Measurements from ENCODE around the gene SPRTN. TPM values are rescaled to one million over a fixed set of nuclear protein-coding genes. Genes with fewer than 3 reads are reported as not detected.

Gene SPRTN
- total RNA-seq, 1 donor: 17.2 TPM

- no peak for DNase-seq (ENCODE audit: low read depth)
- TF ChIP-seq CTCF (IDR thresholded peaks at IDR 0.05; ENCODE audit: insufficient read depth, low read length): no peak
- H3K4me3 ChIP-seq (ENCODE audit: low read depth, low read length): no peak overlapping the region
Observed at GRCh38 chr1:231392389-231393131, 54.5 kb downstream of the SPRTN start.

GRCh38 chr1:231393668-231394067, 55.6 kb downstream of the SPRTN start:
- TF ChIP-seq CTCF (IDR thresholded peaks at IDR 0.05; ENCODE audit: insufficient read depth, low read length): no peak
- DNase-seq (ENCODE audit: low read depth): peak; percentile 49

GRCh38 chr1:231395076-231395997, 57.2 kb downstream of the SPRTN start:
- TF ChIP-seq CTCF (IDR thresholded peaks at IDR 0.05; ENCODE audit: insufficient read depth, low read length): no peak
- peak; percentile 99 for DNase-seq (ENCODE audit: low read depth)
- H3K4me3 ChIP-seq (ENCODE audit: low read depth, low read length): peak overlapping the region; percentile 1

More at GRCh38 chr1:231393668-231394067, 55.6 kb downstream of the SPRTN start:
- H3K4me3 ChIP-seq (ENCODE audit: low read depth, low read length): no peak overlapping the region

- no peak for TF ChIP-seq CTCF (IDR thresholded peaks at IDR 0.05; ENCODE audit: insufficient read depth, low read length)
- H3K4me3 ChIP-seq (ENCODE audit: low read depth, low read length): no peak overlapping the region
- no peak for DNase-seq (ENCODE audit: low read depth)
Observed at GRCh38 chr1:231395998-231396390, 57.9 kb downstream of the SPRTN start.

- TF ChIP-seq CTCF (IDR thresholded peaks at IDR 0.05; ENCODE audit: insufficient read depth, low read length): no peak
- no peak for DNase-seq (ENCODE audit: low read depth)
Observed at GRCh38 chr1:231396643-231397042, 58.5 kb downstream of the SPRTN start.

GRCh38 chr1:231397886-231398671, 60.0 kb downstream of the SPRTN start:
- no peak overlapping the region for H3K4me3 ChIP-seq (ENCODE audit: low read depth, low read length)
- no peak for DNase-seq (ENCODE audit: low read depth)
- no peak for TF ChIP-seq CTCF (IDR thresholded peaks at IDR 0.05; ENCODE audit: insufficient read depth, low read length)

More at GRCh38 chr1:231396643-231397042, 58.5 kb downstream of the SPRTN start:
- H3K4me3 ChIP-seq (ENCODE audit: low read depth, low read length): no peak overlapping the region

Measured in fibroblast of the aortic adventitia (primary cell).